Measurements from ENCODE around the gene IFIT1B.

DNA sequence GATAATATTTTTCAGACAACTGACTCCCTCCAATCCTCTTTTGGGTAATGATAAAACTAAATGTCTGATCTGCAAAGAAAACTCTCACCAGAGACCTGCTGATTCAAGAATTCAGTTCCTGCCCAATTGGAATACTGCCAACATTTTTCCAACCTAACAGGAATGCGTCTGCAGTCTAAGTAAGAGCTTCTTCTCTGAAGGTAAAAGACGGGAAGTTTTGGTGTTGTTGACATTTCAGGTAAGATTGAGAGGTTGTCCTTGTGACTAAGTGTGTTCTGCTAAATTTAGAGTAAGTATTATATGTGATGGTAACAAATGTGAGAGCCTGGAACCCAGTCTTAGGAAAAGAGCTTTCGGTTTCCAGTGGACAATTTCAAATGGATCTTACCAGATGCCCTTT is 54.1 kb downstream of the IFIT1B start:
- TF ChIP-seq, protein P1, sequence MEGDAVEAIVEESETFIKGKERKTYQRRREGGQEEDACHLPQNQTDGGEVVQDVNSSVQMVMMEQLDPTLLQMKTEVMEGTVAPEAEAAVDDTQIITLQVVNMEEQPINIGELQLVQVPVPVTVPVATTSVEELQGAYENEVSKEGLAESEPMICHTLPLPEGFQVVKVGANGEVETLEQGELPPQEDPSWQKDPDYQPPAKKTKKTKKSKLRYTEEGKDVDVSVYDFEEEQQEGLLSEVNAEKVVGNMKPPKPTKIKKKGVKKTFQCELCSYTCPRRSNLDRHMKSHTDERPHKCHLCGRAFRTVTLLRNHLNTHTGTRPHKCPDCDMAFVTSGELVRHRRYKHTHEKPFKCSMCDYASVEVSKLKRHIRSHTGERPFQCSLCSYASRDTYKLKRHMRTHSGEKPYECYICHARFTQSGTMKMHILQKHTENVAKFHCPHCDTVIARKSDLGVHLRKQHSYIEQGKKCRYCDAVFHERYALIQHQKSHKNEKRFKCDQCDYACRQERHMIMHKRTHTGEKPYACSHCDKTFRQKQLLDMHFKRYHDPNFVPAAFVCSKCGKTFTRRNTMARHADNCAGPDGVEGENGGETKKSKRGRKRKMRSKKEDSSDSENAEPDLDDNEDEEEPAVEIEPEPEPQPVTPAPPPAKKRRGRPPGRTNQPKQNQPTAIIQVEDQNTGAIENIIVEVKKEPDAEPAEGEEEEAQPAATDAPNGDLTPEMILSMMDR (IDR thresholded peaks at IDR 0.05): no peak
- TF ChIP-seq POLR2A (IDR thresholded peaks at IDR 0.05): no peak
